Mesenchymal stem cell (in vitro differentiated cells and primary cell): ENCODE data around the gene VTI1A.

Experiments
- DNase-seq: peaks from one replicate; pipeline ENCODE4 v3.0.0-alpha.2; 2013
- H2AFZ ChIP-seq: one replicate; pipeline ENCODE4 v1.6.1; 2013; ENCODE audit warnings: low read depth, mild to moderate bottlenecking, control low read depth, inconsistent platforms, low read length, moderate library complexity
- H2AK5ac ChIP-seq: 2 replicates; pipeline ENCODE4 v1.6.1; 2013; ENCODE audit warnings: low read length, moderate library complexity, mild to moderate bottlenecking, inconsistent platforms; ENCODE audit not compliant: severe bottlenecking
- H2BK120ac ChIP-seq: one replicate; pipeline ENCODE4 v1.6.1; 2013; ENCODE audit warnings: low read depth, mild to moderate bottlenecking, inconsistent platforms, low read length, moderate library complexity
- H2BK12ac ChIP-seq, 2 experiments: one replicate each; pipeline ENCODE4 v1.6.1; 2013; ENCODE audit warnings: inconsistent platforms in 2 of 2, low read length in 2 of 2, mild to moderate bottlenecking in 2 of 2, moderate library complexity in 2 of 2, control low read depth in 1 of 2
- H2BK15ac ChIP-seq: one replicate; pipeline ENCODE4 v1.6.1; 2013; ENCODE audit warnings: mild to moderate bottlenecking, low read depth, inconsistent platforms; ENCODE audit not compliant: poor library complexity, severe bottlenecking
- H2BK5ac ChIP-seq: 2 replicates; pipeline ENCODE4 v1.6.1; 2013; ENCODE audit warnings: low read depth, mild to moderate bottlenecking, low read length, control low read depth, inconsistent platforms; ENCODE audit not compliant: poor library complexity, severe bottlenecking
- H3K14ac ChIP-seq, 2 experiments: one replicate each; pipeline ENCODE4 v1.6.1; 2013; ENCODE audit warnings: inconsistent platforms in 2 of 2, low read length in 2 of 2, control low read depth in 1 of 2, mild to moderate bottlenecking in 1 of 2, moderate library complexity in 1 of 2
- H3K18ac ChIP-seq, 2 experiments: one replicate each; pipeline ENCODE4 v1.6.1; 2013; ENCODE audit warnings: inconsistent platforms in 2 of 2, low read length in 2 of 2, control low read depth in 1 of 2, low read depth in 1 of 2, mild to moderate bottlenecking in 1 of 2
- H3K23ac ChIP-seq, 2 experiments: one replicate each; pipeline ENCODE4 v1.6.1; 2013; ENCODE audit warnings: inconsistent platforms in 2 of 2, low read length in 2 of 2, mild to moderate bottlenecking in 2 of 2, moderate library complexity in 2 of 2, control low read depth in 1 of 2
- H3K27ac ChIP-seq: 2 replicates; pipeline ENCODE4 v1.5.1; 2013; ENCODE audit warnings: mild to moderate bottlenecking, moderate library complexity, low read length, control low read depth, inconsistent platforms; ENCODE audit not compliant: poor library complexity, severe bottlenecking
- H3K27me3 ChIP-seq, 2 experiments: 2 replicates each; pipeline versions ENCODE4 v1.6.1 to v1.7.0; 2013; ENCODE audit warnings: low read length in 2 of 2, mild to moderate bottlenecking in 2 of 2, moderate library complexity in 2 of 2, control low read depth in 1 of 2, inconsistent platforms in 1 of 2; ENCODE audit not compliant: control insufficient read depth in 1 of 2, insufficient read depth in 1 of 2
- H3K36me3 ChIP-seq, 2 experiments: 2 replicates each; pipeline versions ENCODE4 v1.6.1 to v1.7.0; 2013; ENCODE audit warnings: low read length in 2 of 2, control low read depth in 1 of 2, inconsistent platforms in 1 of 2, low read depth in 1 of 2, mild to moderate bottlenecking in 1 of 2; ENCODE audit not compliant: insufficient read depth in 2 of 2, control insufficient read depth in 1 of 2
- H3K4ac ChIP-seq, 2 experiments: one replicate each; pipeline ENCODE4 v1.6.1; 2013; ENCODE audit warnings: inconsistent platforms in 2 of 2, low read length in 2 of 2, mild to moderate bottlenecking in 2 of 2, moderate library complexity in 2 of 2, control low read depth in 1 of 2, low read depth in 1 of 2
- H3K4me1 ChIP-seq: 2 replicates; pipeline ENCODE4 v1.6.1; 2013; ENCODE audit warnings: low read depth, low read length, control low read depth; ENCODE audit not compliant: control insufficient read depth, insufficient read depth
- H3K4me2 ChIP-seq: 2 replicates; pipeline ENCODE4 v1.6.1; 2013; ENCODE audit warnings: low read length, mild to moderate bottlenecking, inconsistent platforms; ENCODE audit not compliant: poor library complexity, severe bottlenecking
- H3K4me3 ChIP-seq, 2 experiments: 2 replicates each; pipeline versions ENCODE4 v1.5.1 to v1.7.0; 2013; ENCODE audit warnings: low read length in 2 of 2, mild to moderate bottlenecking in 2 of 2, control low read depth in 1 of 2, low read depth in 1 of 2; ENCODE audit not compliant: insufficient read depth in 1 of 2
- H3K79me1 ChIP-seq: replicated peaks from 2 replicates; pipeline ENCODE4 v1.6.1; 2013; ENCODE audit warnings: mild to moderate bottlenecking, control low read depth, low read length, inconsistent platforms; ENCODE audit not compliant: poor library complexity, severe bottlenecking
- H3K9ac ChIP-seq: 2 replicates; pipeline ENCODE4 v1.7.0; 2013; ENCODE audit warnings: mild to moderate bottlenecking, low read length, moderate library complexity
- H3K9me3 ChIP-seq: 2 replicates; pipeline ENCODE4 v1.7.0; 2013; ENCODE audit warnings: mild to moderate bottlenecking, low read length; ENCODE audit not compliant: control insufficient read depth
- H4K8ac ChIP-seq: one replicate; pipeline ENCODE4 v1.6.1; 2013; ENCODE audit warnings: inconsistent platforms, mild to moderate bottlenecking, low read length, moderate library complexity
- H4K91ac ChIP-seq: one replicate; pipeline ENCODE4 v1.6.1; 2013; ENCODE audit warnings: mild to moderate bottlenecking, low read length, inconsistent platforms
- WGBS: methylation state at CpG from one replicate; pipeline ENCODE4 v1.1.7; 2013; ENCODE audit warnings: mixed read lengths; 5-methylcytosine and 5-hydroxymethylcytosine counted together

The VTI1A gene

DNA sequence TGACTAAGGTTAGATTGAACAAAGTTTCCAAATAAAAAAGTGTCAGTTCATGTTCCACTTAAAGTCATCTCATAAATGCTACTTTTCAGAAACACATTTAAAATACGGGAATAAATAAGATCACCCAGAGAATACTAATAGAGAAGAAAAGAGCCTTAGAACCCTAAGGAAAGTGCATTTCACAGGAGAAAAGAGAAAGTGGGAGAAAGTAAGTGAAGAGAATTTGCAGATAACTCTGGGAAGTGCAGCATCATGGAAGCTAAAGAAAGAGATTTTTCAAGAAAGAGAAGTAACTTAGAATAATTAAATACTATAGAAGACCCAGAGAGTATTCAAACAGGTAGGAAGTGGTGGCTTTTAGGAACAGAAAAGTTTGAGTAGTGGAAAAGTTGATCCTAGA is 132.6 kb downstream of the VTI1A start:
- Histone ChIP-seq H4K8ac (no peak overlapping the region), H3K14ac (no peak overlapping the region), H3K79me1 (peaks cover 2% of the 10 kb centered on the region), H4K91ac (no peak overlapping the region), H3K36me3 (peaks cover 0 to 9% of the 10 kb centered on the region in 2 experiments), H3K23ac (no peak overlapping the region), H3K4me2 (no peak overlapping the region), H3K27me3 (no peaks in the 10 kb centered on the region), H3K27ac (no peak overlapping the region), H2BK12ac (no peak overlapping the region), H2BK120ac (no peak overlapping the region), H2BK15ac (no peak overlapping the region), H3K9ac (no peak overlapping the region), H2AK5ac (no peak overlapping the region), H3K4me3 (no peak overlapping the region), H3K18ac (no peak overlapping the region), H3K4ac (no peak overlapping the region), H2AFZ (no peak overlapping the region), H3K4me1 (peaks cover 4% of the 10 kb centered on the region), H3K9me3 (no peaks in the 10 kb centered on the region), H2BK5ac (no peak overlapping the region)
- no peak for DNase-seq
- WGBS, result no CpG with 5 or more reads among the region's 1 CpG

DNA sequence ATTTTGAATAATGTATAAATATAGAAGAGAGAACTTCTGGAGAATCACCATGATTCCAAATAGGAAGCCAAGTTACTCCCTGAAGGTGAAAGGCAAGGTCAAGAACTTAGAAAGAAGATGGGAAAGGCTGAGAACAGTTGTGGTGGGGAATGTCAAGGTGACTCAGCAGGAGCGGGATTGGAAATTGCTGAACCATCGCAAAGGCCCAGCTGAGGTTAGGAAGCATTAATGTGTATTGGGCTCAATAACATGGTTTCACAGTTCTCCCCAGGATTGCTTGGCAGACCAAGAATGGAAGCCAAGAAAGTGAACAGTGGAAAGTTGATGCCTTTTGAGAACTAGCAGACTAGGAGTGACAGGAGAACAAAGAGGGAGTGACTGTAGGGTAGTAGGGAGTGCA is 133.3 kb downstream of the VTI1A start:
- Histone ChIP-seq H2AFZ (no peak overlapping the region), H2BK5ac (no peak overlapping the region), H3K23ac (no peak overlapping the region), H3K79me1 (peaks cover 2% of the 10 kb centered on the region), H3K4ac (no peak overlapping the region), H3K14ac (no peak overlapping the region), H3K36me3 (peaks cover 0 to 9% of the 10 kb centered on the region in 2 experiments), H3K9ac (no peak overlapping the region), H4K91ac (no peak overlapping the region), H3K4me2 (no peak overlapping the region), H4K8ac (no peak overlapping the region), H3K4me1 (peaks cover 4% of the 10 kb centered on the region), H2BK120ac (no peak overlapping the region), H2AK5ac (no peak overlapping the region), H2BK15ac (no peak overlapping the region), H3K27me3 (no peaks in the 10 kb centered on the region), H3K27ac (no peak overlapping the region), H3K18ac (no peak overlapping the region), H2BK12ac (no peak overlapping the region), H3K9me3 (no peaks in the 10 kb centered on the region), H3K4me3 (no peak overlapping the region)
- DNase-seq, result no peak
- WGBS, result 95% methylated on average over 2 of the region's 2 CpGs

DNA sequence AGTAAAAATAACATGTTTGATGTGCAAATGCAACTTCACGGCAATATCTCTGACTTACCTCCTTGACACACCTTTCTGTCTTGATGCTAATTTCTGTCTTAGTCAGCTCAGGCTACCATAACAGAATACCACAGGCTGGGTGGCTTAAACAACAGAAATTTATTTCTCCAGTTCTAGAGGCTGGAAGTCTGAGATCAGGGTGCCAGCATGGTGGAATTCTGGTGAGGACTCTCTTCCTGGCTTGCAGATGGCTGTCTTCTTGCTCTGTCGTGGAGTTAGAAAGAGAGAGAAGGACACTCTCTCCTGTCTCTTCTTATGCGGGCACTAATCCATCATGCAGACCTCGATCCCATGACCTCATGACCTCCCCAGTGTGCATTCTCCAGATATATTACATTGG is 134.9 kb downstream of the VTI1A start:
- no peak overlapping the region for H3K14ac ChIP-seq

DNA sequence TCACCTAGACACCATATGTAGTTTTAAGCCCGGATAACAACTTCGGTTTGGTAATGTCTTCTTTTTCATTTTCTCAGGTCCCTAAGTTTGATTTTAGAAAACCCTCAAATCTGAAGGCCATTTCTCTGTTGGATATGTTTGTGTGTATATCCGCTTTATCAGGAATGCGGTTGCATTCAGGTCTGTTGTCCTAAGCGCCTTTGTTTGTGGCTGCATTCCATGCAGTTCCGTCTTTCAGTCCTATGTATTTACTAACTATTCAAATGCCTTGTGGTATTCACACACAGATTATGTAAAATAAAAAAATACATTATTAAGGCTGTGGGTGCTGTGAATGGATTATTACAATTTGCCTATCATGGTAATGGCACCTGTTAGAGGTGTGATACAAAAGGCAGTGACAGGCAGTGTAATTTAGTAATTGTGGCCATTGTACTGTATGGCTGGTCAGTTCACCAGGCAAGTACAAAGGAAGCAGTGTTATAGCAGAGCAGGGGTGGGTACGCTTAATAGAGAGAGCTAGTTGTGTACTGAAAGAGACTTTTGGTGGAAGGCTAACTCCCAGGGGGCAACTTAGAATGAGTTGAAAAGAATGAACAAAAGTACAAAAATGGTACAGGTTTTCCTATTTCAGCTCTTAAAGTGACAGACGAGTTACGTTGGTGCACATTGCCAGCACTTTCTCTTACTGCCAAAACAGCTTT is 136.4 kb downstream of the VTI1A start:
- Histone ChIP-seq H2AK5ac (no peak overlapping the region), H2AFZ (no peak overlapping the region), H3K4me3 (no peak overlapping the region), H3K36me3 (peaks cover 0 to 9% of the 10 kb centered on the region in 2 experiments), H2BK12ac (no peak overlapping the region), H3K9me3 (no peaks in the 10 kb centered on the region), H3K27me3 (no peaks in the 10 kb centered on the region), H4K91ac (no peak overlapping the region), H3K14ac (no peak overlapping the region), H3K4me1 (peaks cover 4% of the 10 kb centered on the region), H3K23ac (no peak overlapping the region), H4K8ac (no peak overlapping the region), H2BK15ac (no peak overlapping the region), H3K4me2 (no peak overlapping the region), H3K4ac (no peak overlapping the region), H3K9ac (no peak overlapping the region), H3K27ac (no peak overlapping the region), H3K18ac (no peak overlapping the region), H3K79me1 (peaks cover 2% of the 10 kb centered on the region), H2BK120ac (no peak overlapping the region), H2BK5ac (no peak overlapping the region)
- 97% methylated on average over 6 of the region's 9 CpGs for WGBS
- DNase-seq, result no peak

More for the DNA sequence above, 134.9 kb downstream of the VTI1A start:
- H2AFZ ChIP-seq, result no peak overlapping the region
- H3K27ac ChIP-seq, result no peak overlapping the region
- no peak overlapping the region for H3K9ac ChIP-seq
- H3K27me3 ChIP-seq, result no peaks in the 10 kb centered on the region
- no peak overlapping the region for H2BK12ac ChIP-seq
- no peak overlapping the region for H3K4me3 ChIP-seq
- peaks cover 4% of the 10 kb centered on the region for H3K4me1 ChIP-seq
- no peak overlapping the region for H3K4ac ChIP-seq
- H2BK120ac ChIP-seq, result no peak overlapping the region
- no peaks in the 10 kb centered on the region for H3K9me3 ChIP-seq
- H3K23ac ChIP-seq, result no peak overlapping the region
- no peak overlapping the region for H4K91ac ChIP-seq
- H3K79me1 ChIP-seq, result peaks cover 2% of the 10 kb centered on the region
- H2BK5ac ChIP-seq, result no peak overlapping the region
- H3K18ac ChIP-seq, result no peak overlapping the region
- H3K4me2 ChIP-seq, result no peak overlapping the region
- no peak overlapping the region for H2AK5ac ChIP-seq
- no peak overlapping the region for H4K8ac ChIP-seq
- H3K36me3 ChIP-seq, result peaks cover 0 to 9% of the 10 kb centered on the region in 2 experiments
- DNase-seq, result no peak
- H2BK15ac ChIP-seq, result no peak overlapping the region
- 100% methylated on average over 1 of the region's 4 CpGs for whole genome bisulfite sequencing
